HG02798 (cell line): ENCODE data around the gene DSN1.
"Not testable (repeated sequence)": the region's sequence is repeated elsewhere in the genome, so short reads cannot be mapped to it uniquely, and the experiment has no call there.

ENCODE experiments used
- ATAC-seq: cut with Tn5 transposase; IDR thresholded peaks from one replicate; pipeline ENCODE4 v1.9.1; 2021; ENCODE audit warnings: mild to moderate bottlenecking; ENCODE audit not compliant: unreplicated experiment, poor library complexity

Gene DSN1

GRCh38 chr20:36773597-36774390 lies at the start of gene DSN1:
Gene DSN1, minus strand, starts transcription at chr20:36773763. Its CDS starts 2,305 bp downstream, at chr20:36771458.
- peak; percentile 88 for ATAC-seq

- ATAC-seq: no peak
Observed at GRCh38 chr20:36823121-36823520, 49.6 kb upstream of the DSN1 start.

GRCh38 chr20:36821964-36822437 lies 48.4 kb upstream of the DSN1 start:
- no peak for ATAC-seq

DNA sequence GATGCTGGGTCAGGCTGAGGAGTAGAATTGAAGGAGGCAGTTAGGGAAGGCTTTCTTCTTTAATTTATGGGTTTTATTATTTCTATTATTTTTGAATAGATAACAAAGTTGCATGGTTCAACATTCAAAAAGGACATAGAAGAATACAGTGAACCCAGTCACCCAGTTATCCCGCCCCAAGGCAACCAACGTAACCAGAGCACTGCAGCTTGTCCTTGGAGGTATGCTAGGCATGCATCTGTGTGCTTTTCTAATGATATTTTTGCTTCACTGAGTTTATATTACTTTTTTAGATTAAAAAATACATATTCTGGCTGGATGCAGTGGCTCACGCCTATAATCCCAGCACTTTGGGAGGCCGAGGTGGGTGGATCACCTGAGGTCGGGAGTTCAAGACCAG lies 47.4 kb upstream of the DSN1 start:
- no peak for ATAC-seq

GRCh38 chr20:36820073-36820472 lies 46.5 kb upstream of the DSN1 start:
- no peak for ATAC-seq

DNA sequence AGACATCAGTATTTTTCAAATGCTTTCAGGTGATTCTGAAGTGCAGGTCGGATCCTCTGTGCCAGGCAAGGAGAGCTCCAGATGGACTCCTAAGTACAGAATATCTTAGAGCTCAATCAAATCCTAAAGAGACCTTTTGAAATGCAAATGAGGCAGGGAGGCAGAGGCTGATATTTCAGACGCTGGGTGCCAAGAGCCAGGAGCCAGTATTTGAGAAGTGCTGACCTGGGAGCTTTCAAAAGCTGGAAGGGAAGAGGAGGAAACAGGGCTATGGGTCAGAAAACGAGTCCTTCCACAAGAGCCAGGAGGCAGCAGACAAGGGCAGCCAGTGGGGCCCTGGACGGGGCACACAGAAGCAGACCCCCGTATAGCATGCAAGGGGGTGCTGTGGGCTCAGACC lies 46.1 kb upstream of the DSN1 start:
- no peak for ATAC-seq

DNA sequence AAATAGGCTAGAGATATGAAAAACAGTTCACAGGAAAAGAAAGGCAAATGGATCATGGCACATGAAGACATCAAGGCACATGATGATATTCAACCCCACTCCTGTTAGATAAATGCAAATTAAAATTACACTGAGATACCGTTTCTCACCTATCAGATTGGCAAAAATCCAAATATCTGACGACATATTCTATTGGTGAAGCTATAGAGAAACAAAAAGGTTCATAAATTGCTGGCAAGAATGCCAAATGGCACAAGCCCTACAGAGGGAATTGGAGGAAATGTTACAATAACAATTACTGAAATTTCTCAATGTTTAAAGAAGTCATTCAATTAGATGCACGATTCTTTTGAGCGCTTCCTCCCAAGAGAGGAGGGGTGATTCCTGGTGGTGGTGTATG lies 45.3 kb upstream of the DSN1 start:
- ATAC-seq: no peak

DNA sequence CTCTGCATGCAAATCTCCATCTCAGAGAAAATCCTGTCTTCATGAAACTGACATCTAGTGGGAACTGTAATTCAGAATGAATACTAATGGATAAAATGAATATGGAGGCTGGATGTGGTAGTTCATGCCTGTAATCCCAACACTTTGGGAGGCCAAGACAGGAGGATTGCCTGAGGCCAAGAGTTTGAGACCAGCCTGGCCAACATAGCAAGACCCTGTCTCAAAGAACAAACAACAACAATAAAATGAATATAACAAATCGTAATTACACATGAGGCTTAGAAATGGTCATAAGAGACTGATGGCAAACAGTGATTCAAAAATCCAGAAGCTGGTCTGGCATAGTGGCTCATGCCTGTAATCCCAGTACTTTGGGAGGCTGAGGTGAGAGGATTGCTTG lies 44.6 kb upstream of the DSN1 start:
- no peak for ATAC-seq

- ATAC-seq: no peak
Observed at GRCh38 chr20:36817496-36817895, 43.9 kb upstream of the DSN1 start.

GRCh38 chr20:36815454-36816091 lies 42.0 kb upstream of the DSN1 start:
- ATAC-seq: no peak

DNA sequence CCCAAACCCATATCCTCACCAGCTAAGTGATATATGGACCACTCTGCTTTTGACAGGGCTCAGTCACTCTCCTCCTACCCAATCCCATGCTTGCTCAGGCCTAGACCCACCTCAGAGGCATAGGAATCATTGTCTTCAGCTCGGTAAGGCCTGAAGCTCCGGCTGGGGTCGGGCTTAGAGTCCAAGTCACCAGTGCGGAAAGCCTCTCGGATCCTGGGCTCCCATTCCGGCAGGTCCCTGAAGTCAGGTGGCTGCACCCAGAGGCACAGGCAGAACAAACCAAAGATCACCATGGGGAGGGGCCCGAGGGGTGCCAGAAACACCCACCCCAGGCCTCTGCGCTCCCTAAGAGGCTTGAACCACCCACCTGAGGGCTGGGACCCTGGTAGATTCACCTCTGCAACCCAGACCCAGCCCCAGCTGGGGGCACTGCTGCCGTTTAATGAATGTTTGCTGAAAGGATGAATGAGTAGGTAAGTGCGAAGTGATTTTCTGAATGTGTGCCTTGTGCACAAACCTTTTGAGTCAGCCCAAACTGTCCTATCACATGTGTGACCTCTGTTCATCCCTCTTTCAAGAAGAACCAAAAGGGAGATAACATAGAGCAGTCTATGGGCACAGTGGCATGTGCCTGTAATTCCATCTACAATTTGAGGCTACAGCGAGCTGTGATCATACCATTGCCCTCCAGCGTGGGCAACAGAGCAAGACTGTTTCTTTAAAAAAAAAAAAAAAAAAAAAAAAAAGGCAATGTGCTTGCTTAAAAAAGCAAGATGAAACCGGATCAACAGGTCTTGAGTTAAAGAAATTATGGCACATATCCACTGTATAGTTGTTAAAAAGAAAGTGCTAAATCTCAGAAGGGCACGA lies 39.3 kb upstream of the DSN1 start:
- ATAC-seq: no peak

- ATAC-seq: no peak
Observed at GRCh38 chr20:36808317-36809257, 35.0 kb upstream of the DSN1 start.

DNA sequence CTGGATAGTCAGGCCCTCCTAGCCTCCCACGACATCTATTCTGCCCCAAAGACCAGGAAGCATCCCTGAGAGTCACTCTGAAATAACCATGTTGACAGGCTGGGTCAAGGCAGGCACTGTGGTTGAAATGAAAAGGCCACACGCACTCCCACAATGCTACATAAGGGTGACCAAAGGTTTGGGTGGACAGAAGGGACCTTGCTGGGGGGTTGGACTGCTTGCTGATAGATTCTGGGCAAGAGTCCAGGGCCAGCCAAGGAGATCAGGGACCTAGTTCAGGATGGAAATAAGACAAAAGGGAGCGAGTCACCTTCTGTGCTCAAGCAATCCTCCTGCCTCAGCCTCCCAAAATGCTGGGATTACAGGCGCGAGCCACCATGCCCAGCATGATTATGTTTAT lies 32.5 kb upstream of the DSN1 start:
- ATAC-seq: no peak

DNA sequence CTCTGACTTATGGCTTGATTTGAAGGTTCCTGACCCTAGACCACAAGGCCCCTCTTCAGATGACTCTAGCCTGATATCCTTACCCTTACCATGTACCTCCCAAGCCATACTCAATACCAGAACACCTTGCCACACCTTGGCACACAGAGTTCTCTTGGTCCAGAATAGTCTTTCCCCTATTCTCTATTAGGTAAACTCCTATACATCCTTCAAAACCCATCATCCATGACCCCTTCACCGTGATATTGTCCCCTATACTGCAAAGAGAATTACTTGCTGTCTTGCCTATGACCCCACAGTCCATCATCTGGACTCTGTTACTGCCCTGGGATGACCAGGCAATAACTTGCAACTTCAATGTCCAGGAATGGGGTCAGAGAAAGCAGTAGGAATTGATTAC lies 31.8 kb upstream of the DSN1 start:
- ATAC-seq: no peak

DNA sequence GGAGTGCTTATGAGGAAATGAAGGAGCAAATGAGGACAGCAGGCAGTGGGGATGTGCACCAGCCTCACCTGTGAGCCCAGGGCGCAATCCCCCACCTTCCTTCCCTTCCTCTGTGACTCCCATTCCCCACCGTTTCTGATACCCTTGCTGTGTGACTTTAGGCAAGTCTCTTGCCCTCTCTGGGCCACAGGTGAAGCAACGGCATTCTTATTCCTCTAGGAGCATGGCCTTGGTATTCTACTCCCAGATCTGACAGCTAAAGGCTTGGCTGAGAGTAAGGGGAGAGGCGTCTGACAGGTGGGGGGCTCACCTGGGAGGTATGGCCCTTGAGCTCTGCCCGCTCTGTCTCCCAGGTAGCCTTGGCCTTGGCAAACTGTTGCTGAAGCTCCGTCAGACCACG lies 30.9 kb upstream of the DSN1 start:
- no peak for ATAC-seq

GRCh38 chr20:36802326-36803222 lies 29.0 kb upstream of the DSN1 start:
- ATAC-seq: no peak

DNA sequence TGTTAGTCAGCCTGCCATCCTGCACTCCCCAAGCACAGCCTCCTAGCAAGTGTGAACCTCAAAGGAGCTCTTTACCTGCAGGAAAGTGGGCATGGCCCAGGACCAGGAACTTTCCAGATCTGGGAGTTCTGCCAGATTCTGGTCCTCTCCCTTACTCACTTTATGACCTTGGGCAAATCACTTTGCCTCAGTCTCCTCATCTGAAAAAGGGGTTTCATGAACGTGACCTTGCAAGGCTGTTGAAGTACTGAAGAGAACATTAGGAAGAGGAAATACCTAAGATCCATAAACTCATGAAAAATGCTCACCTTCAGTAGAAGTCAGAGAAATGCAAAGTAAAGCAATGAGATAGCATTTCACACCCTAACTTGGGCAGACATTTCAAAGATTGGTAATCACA lies 26.8 kb upstream of the DSN1 start:
- ATAC-seq: no peak

- ATAC-seq: not testable (repeated sequence)
Observed at GRCh38 chr20:36799313-36799712, 25.8 kb upstream of the DSN1 start.

GRCh38 chr20:36796875-36797274 lies 23.3 kb upstream of the DSN1 start:
- ATAC-seq: no peak
